GM15510 (cell line): ENCODE measurements around the gene PPP1R12B.

ENCODE experiments used
- POLR2A ChIP-seq: IDR thresholded peaks from 3 replicates; pipeline ENCODE4 v1.6.1; 2011; ENCODE audit warnings: borderline replicate concordance; ENCODE audit not compliant: insufficient read length; ENCODE audit errors: extremely low read depth

PPP1R12B gene, protein sequence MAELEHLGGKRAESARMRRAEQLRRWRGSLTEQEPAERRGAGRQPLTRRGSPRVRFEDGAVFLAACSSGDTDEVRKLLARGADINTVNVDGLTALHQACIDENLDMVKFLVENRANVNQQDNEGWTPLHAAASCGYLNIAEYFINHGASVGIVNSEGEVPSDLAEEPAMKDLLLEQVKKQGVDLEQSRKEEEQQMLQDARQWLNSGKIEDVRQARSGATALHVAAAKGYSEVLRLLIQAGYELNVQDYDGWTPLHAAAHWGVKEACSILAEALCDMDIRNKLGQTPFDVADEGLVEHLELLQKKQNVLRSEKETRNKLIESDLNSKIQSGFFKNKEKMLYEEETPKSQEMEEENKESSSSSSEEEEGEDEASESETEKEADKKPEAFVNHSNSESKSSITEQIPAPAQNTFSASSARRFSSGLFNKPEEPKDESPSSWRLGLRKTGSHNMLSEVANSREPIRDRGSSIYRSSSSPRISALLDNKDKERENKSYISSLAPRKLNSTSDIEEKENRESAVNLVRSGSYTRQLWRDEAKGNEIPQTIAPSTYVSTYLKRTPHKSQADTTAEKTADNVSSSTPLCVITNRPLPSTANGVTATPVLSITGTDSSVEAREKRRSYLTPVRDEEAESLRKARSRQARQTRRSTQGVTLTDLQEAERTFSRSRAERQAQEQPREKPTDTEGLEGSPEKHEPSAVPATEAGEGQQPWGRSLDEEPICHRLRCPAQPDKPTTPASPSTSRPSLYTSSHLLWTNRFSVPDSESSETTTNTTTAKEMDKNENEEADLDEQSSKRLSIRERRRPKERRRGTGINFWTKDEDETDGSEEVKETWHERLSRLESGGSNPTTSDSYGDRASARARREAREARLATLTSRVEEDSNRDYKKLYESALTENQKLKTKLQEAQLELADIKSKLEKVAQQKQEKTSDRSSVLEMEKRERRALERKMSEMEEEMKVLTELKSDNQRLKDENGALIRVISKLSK

DNA sequence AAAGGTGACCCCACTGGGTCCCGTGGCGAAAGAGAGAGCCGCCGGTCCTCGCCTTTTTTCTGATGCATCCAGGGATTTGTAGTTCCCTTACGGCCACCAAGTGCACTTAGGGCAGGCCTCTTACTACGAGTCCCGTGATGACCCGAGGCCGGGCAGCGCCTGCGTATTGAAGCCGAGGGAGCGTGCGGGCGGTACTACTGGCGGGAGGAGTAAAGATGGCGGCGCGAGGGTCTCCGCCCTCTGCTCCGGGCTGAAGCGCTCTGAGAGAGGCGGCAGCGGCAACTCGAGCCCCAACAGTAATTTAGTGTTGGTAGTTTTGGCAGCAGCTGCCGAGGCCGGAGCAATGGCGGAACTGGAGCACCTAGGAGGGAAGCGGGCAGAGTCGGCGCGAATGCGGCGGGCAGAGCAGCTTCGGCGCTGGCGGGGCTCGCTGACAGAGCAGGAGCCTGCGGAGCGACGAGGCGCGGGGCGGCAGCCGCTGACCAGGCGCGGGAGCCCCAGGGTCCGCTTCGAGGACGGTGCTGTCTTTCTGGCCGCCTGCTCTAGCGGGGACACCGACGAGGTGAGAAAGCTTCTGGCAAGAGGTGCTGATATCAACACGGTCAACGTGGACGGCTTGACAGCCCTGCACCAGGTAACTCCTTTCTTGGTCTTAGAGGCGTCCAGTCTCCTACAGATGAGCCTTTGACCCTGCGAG lies at the start of gene PPP1R12B:
TSS of gene PPP1R12B (plus strand) at position 191 of the 697 bp plus-strand sequence. CDS start at position 344, 153 bp downstream.
- peak; percentile 66 for TF ChIP-seq POLR2A

DNA sequence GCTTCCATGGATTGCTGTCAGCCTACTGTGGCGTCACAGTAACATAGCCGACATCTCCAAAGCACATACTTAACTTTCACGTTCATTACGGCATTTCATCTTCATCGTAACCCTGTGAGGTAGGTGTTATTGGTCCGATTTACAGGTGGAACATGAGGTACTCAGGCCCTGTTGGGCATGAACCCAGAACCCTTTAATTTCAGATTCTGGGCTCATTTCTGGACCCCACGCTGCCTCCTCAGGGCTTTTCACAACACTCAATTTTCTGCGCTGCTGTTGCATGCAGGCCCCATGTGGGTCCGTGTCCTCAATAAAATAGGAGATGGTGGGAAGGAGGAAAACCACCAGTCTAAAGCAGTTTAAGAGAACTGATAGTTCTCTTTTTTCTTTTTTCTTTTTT lies 46.3 kb upstream of the PPP1R12B start:
- TF ChIP-seq POLR2A: no peak

DNA sequence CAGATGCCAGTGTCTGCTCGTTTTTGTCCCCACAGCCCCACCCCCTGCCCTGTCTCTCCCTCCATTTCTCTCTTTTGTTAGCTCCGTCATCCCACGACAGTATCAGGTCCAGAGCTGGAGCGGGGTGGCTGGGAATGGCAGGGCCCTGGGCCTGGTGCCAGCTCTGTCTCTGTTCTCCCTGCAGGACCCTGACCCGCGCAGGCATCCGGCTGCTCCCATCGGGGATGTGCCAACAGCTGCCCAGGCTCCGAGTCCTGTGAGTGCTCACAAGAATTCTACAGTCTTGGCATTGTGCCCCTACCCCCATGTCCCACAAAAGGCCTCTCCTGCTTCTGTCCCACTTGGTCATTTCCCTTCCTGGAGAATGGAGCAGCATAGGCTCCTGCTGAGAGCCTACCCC lies 44.1 kb upstream of the PPP1R12B start:
- no peak for TF ChIP-seq POLR2A

DNA sequence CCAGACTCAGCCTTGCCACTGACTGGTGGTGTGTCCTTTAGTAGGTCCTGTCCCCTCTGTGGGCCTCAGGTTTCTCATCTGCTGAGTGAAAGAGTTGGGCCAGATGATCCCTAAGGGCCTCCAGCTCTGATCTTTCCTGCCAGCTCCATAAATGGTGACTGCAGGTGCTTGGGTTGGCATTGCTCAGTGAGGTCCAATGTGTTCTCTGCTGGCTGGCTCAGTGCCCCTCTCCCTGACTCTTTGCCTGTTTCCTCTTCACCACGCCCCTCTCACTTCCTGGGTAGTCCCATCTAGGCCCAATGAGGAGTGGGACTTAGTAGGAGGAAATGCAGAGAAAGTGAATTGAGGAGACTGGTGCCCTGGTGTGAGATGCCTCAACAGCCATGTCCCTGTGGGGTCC lies 43.3 kb upstream of the PPP1R12B start:
- TF ChIP-seq POLR2A: no peak

DNA sequence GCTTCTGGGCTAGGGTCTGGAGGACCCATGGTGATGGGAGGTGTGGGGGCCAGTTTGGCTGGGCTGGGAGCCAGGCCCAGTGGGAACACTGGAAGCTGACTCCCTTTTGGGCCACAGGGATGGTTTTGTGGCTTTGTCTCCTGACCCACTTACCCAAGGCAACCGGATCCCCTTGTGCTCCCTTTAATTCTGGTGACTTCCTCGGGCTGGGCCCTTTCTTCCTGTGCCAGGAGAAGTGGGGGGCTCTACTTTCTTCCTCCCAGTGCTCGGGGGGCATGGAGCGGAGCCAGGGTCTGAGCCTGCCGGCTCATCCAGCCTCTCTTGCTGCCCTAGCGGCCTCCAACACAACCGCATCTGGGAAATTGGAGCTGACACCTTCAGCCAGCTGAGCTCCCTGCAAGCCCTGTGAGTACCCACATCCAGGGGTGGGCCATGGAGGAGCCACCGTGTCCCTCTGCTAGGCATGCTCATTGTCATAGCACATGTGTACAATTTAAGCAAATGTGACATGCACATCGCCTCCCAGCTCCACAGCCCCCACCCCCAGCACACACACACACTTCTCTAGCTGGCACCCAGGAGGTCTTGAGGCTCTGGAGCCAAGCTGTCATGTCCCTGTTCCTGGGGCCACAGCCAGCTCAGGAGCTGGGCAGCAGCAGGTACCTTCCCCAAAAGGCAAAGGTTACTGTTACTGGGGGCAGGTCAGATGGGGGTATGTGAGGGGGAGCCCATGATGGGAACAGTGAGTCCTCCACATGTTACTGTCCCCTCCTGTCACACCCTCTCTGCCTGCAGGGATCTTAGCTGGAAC lies 41.8 kb upstream of the PPP1R12B start:
- TF ChIP-seq POLR2A: no peak

DNA sequence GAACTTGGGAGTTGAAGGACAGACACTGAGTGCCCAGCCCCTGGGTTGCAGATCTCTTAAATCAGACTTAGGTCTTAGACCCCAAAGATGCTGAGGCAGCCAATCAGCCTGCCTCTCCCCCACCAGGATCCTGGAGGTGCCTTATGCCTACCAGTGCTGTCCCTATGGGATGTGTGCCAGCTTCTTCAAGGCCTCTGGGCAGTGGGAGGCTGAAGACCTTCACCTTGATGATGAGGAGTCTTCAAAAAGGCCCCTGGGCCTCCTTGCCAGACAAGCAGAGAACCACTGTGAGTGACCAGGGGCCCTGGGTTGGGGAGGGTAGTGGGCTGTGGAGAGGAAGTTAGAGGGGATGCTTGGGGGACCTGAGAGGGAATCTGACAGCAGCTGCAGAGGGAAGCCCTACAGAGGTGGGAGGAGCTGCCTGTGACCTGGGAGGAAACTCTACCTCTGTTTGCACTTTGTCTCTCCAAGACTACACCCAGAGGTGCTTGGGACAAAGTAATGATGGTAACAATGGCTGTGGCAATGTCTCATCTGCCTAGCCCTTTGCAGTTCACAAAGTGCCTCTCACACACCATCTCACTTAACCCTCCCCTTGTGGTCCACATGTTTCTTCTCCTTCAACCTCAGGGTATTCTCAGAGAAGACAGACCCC lies 38.3 kb upstream of the PPP1R12B start:
- no peak for TF ChIP-seq POLR2A

DNA sequence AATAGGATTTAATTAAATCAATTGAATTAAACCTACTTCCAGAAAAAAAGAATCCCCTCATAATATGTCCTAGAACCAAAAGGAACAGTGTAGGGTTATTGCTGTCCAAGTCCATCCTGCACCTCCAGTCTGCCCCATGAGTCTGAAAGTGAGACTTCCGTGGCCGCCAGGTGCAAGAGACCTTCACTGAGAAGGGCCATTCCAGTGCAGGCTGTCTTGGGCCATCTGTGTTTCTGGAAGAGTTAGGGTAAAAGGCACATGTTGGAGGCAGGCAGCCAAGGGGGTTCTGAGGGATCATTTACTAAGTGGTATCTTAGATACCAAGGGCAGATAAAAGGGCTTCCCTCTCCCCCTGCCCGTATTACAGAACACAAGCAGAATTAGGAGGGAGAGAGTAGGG lies 37.8 kb upstream of the PPP1R12B start:
- no peak for TF ChIP-seq POLR2A

DNA sequence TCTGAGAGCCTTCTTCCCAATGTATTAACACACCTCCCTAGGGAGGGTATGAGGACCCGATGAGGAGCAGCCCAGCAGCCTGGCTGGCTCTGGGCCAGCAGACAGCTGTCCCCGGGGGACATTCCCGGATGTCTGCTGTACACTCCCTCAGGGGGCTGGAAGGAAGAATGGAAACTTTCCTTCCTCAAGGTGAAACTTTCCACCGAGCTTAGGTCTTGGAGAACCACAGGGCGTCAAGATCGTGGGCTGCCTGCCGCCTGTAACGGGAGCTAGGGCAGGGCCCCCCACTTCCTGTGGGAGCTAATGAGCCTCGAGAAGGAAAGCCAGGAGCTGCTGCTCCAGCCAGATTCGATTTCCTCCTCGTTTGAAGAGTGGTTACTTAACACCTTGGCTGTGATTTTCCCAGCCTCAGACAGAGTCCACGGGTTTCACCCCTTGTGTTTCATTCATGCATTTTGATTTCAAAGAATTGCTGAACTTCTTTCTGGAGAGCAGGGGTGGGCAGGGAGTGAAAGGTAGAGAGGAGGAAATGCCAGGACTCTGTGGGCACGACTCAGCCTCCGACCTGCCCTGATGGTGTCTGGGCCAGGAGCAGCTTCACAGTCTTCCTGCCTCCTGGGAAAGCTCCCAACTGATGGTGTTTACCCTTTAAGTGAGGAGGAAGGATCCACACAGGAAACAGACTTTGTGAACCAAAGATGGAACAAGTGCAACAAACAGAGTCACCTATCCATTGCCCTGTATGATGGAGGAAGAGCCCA lies 36.4 kb upstream of the PPP1R12B start:
- TF ChIP-seq POLR2A: no peak

DNA sequence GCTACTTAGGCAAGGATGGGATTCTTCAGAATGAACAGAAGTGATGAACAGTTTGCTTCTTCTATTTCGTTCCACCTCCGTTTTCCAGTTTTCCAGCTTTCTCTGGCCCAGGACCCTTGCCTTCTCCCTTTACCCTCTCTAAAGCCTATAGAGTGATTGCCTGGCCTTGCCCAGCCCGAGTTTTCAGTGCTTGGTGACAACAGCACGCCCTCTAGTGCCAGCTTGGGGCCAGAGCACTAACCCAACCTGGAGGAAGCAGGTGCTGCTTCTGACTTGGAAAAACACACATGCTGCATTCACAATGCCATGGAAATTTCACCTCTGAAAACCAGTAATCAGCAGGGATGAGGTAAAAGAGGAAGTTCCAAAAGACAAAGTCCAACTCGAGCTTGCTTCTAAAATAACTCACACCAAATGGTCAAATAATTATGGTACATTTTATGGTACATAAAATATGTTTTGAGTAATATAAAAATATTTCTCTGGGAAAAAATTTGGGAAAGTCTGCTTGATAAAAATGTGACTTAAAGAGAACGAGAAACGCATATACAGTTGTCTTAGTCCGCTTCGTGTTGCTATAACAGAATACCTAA lies 32.8 kb upstream of the PPP1R12B start:
- no peak for TF ChIP-seq POLR2A

DNA sequence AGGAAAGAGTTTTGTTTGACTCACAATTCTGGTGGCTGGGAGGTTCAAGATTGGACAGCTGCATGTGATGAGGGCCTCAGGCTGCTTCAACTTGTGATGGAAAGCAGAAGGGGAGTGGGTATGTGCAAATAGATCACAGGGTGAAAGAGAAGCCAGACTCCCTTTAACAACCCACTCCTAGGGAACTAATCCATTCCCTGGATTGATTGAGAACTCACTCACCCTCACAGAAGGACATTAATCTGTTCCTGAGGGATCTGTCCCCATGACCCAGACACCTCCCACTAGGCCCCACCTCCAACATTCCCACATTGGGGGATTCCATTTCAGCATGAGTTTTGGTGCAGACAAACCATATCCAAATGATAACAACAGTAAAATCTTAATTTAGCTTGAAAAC lies 32.3 kb upstream of the PPP1R12B start:
- TF ChIP-seq POLR2A: no peak

DNA sequence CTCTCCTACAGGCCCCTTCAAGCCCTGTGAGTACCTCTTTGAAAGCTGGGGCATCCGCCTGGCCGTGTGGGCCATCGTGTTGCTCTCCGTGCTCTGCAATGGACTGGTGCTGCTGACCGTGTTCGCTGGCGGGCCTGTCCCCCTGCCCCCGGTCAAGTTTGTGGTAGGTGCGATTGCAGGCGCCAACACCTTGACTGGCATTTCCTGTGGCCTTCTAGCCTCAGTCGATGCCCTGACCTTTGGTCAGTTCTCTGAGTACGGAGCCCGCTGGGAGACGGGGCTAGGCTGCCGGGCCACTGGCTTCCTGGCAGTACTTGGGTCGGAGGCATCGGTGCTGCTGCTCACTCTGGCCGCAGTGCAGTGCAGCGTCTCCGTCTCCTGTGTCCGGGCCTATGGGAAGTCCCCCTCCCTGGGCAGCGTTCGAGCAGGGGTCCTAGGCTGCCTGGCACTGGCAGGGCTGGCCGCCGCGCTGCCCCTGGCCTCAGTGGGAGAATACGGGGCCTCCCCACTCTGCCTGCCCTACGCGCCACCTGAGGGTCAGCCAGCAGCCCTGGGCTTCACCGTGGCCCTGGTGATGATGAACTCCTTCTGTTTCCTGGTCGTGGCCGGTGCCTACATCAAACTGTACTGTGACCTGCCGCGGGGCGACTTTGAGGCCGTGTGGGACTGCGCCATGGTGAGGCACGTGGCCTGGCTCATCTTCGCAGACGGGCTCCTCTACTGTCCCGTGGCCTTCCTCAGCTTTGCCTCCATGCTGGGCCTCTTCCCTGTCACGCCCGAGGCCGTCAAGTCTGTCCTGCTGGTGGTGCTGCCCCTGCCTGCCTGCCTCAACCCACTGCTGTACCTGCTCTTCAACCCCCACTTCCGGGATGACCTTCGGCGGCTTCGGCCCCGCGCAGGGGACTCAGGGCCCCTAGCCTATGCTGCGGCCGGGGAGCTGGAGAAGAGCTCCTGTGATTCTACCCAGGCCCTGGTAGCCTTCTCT lies 30.3 kb upstream of the PPP1R12B start:
- TF ChIP-seq POLR2A: no peak
